ENCODE measurements around the gene NAA38.

The NAA38 gene

DNA sequence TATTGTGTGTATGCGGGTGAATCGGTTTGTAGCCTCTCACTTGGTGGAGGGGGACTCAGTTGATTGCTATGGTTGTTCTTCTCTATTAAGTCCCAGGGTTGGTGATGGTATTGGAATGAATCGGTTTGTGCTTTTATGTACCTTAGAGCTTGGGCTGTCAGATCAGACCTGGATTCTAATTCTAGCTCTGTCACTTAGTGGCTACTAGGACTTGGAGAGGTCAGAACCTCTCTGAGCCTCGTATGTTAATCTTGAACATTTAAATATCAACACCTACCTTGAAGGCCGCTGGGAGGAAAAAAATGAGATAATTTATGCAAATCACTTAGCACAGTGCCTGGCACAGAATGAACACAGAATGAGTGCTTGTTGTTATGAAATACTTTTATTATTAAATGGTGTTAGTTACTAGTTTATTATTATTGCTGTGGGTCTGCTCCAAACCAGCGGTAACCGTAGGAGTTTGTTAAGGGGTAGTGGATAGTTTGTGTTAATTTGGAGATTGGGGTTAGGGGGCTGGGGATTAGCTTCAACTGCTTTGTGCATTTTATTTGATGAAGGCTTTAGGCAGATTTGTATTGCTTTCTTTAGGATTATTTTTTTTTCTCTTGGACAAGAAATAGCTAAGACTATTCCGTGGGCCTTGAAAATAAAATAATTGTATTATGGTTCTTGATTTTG, 19.8 kb downstream of the NAA38 start:
- TF ChIP-seq, protein P1, sequence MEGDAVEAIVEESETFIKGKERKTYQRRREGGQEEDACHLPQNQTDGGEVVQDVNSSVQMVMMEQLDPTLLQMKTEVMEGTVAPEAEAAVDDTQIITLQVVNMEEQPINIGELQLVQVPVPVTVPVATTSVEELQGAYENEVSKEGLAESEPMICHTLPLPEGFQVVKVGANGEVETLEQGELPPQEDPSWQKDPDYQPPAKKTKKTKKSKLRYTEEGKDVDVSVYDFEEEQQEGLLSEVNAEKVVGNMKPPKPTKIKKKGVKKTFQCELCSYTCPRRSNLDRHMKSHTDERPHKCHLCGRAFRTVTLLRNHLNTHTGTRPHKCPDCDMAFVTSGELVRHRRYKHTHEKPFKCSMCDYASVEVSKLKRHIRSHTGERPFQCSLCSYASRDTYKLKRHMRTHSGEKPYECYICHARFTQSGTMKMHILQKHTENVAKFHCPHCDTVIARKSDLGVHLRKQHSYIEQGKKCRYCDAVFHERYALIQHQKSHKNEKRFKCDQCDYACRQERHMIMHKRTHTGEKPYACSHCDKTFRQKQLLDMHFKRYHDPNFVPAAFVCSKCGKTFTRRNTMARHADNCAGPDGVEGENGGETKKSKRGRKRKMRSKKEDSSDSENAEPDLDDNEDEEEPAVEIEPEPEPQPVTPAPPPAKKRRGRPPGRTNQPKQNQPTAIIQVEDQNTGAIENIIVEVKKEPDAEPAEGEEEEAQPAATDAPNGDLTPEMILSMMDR (IDR thresholded peaks at IDR 0.05; ENCODE audit: extremely low read depth, missing control alignments), result no peak
- DNase-seq (ENCODE audit: low spot score), result no peak

DNA sequence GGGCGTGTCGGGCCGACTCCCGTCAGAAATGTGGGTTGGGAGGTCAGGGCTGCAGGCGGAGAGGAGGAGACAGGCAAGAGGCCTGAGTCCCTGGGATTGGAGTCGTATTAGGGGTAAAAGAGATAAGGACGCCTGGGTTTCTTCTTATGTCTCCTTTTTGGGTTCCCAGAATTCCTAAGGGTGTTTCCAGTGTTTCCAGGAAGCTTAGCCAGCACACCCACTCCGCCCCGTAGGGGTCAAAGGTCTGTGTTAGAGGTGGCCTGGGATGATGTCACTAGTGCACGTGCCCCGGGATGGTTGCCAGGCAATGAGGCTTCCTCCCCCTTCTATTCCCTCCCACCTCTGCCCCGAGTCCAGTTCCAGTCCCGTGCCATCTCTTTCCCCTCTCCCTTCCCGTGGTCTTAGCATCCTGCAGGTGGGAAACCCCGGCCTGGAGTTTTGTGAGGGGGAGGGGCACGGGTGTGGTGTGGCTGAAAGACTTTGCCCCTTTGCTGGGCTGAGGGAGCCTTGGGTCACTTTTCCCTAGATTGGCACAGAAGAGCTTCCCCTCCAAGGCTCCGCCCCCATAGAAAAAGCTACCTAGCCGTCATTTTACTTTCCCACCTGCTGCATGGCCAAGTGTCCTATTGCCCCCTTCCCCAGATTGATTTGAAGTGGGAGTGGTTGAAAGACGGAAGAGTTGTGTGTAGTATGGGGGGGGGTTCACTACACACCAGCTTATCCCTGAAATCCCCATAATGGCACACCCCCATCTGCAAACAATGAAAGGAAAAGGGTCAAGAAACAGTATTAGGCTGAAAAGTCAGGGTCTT, 20.6 kb downstream of the NAA38 start:
- DNase-seq (ENCODE audit: low spot score), result peak; percentile 54
- TF ChIP-seq, protein P1 (IDR thresholded peaks at IDR 0.05; ENCODE audit: extremely low read depth, missing control alignments), result no peak

DNA sequence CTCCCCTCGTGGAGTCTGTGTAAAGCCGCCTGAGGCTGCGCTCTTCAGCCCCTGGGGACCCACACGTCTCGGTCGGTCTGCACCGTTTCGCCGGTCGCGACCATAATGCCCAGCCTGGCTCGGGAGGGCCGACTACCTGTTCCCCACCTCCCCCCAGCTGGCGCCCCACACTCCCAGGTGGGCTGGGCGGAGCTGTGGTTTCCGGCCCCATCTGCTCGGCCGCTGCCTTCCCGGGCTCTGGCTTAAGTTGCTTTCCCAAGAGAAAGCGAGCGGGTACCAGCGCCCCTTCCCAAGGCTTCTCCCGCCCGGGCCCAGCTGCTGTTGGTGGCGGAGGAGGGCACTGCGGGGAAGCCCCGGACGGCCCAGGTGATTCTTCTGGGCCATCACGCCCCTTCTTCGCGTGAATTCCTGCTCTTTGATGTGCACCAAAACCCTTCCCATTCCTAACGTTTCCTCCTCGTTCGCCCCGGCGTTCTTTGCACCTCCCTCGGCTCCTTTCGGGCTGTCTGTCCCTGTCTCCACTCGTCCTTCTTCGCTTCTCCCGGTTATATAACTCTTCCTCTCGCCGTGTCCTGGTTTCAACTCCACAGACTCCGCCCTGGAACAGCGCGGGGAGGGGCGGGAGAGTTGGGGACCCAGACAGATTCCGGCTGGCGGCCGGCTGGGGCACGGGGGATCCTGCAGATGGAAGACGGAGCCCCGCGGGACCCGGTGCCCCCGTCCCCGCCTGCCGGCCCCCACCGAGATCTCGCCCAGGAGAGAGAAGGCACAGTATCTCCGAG, 21.4 kb downstream of the NAA38 start:
- peak; percentile 52 for DNase-seq (ENCODE audit: low spot score)

DNA sequence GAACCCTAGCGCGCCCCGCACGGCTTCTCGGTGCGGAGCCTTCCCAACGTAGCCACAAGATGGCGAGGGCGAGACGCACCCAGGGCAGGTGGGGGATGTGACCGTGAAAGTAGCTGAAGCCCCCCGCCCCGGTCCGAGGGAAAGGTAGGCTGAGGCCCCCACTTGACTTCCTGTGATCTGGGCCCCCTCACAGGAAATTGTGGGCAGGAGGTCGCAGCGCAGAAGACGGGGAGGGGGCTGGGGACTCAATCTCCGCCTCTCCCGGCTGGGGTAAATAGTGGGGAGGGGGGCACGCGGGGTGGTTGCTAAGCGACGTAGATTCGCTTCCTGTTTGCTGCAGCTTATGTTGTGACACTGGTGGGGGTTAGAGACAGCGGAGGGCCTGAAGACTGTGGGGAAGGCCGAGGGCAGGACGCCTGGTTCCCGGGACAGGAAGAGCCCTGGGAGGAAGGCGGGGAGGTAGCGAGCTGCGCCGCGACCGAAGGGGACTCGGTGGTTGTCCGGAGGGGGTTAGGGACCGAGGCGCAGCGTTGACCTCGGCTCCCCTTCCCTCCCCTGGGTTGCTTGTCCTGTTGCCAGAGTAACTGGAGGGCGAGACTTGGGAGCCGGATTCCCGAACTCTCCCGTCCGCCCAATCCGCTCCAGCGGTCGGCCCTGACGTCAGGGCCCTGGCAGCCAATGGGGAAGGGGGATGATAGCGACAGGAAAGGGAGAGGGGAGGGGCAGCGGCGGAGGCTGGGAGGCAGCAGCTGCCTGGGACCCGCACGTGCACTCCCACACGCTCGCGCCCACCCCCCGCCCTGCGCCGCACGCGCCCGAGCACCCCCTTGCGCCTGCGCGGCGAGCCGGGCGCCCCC, 22.2 kb downstream of the NAA38 start:
- TF ChIP-seq, protein P1 (IDR thresholded peaks at IDR 0.05; ENCODE audit: extremely low read depth, missing control alignments), result peak; percentile 92
- peak; percentile 94 for DNase-seq (ENCODE audit: low spot score)

More for the DNA sequence above, 21.4 kb downstream of the NAA38 start:
- TF ChIP-seq, protein P1 (IDR thresholded peaks at IDR 0.05; ENCODE audit: extremely low read depth, missing control alignments), result no peak

DNA sequence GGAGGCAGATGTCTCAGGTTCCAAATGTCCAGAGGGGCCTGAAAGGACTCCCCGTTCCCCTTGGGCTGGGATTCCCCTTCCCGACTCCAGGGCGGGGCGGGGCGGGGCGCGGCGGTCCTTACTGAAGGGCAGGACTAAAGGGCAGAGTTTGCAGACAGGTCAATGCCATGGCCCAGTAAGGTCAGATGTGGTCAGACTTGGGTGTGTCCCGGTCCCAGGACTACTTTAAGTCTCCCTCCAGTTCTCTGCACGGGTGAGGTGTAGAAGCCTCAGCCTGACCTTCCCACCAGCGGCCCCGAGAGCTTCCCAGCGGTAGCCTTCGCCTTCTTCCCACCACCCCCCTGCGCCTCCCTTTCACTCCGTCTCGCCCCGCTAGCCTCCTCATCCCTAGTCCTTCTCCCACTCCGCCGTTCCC, 22.8 kb downstream of the NAA38 start:
- TF ChIP-seq, protein P1 (IDR thresholded peaks at IDR 0.05; ENCODE audit: extremely low read depth, missing control alignments), result no peak

DNA sequence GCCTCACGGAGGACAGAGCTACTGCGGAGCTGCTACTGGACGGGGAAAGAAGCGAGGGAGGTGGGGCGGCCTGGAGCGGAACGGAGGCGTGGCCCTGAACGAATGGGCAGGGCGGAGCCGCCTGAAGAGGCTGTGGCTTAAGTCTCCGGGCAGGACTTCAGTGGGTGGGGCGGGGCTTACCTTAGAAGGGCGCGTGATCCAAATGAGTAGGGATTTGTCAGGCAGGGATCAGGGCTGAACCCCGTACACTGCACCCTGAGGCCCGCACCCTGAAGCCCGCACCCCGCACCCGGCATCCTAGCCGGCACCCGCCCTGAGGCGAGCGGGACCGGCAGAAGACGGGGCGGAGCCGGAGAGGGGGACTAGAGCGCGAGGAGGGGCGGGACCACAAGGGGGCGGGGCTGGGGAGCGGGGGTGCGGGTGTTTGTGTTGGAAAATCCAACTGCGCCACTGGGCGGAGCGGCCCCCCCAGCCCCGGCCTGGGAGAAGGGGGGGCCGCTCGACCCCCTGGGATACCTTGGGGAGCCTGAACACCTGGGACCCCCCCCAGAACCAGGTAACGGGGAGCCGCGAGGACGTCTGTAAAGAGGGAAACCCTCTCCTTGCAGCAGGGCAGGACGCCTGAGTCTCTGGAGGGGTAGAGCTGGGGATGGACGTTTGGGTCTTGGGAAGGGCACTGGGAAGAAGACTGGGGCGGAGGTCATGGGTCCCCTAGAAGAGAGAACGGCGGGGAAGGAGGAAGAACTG, 23.4 kb downstream of the NAA38 start, which contains the start of gene KDM6B:
Gene KDM6B, plus strand, starts transcription at position 423 of the 747 bp plus-strand sequence. CDS start 11,338 bp downstream, outside the sequence.
- peak; percentile 91 for DNase-seq (ENCODE audit: low spot score)
- TF ChIP-seq, protein P1 (IDR thresholded peaks at IDR 0.05; ENCODE audit: extremely low read depth, missing control alignments), result no peak

More for the DNA sequence above, 22.8 kb downstream of the NAA38 start:
- DNase-seq (ENCODE audit: low spot score), result peak; percentile 59
